Epidermal melanocyte (primary cell): Measurements from ENCODE around the gene EPC1.
A peak's percentile ranks its signal among the peaks of the same experiment; 100 is the strongest.
"Not testable (repeated sequence)": the region's sequence is repeated elsewhere in the genome, so short reads cannot be mapped to it uniquely, and the experiment has no call there.

Experiments
- DNase-seq: peaks from one replicate; pipeline ENCODE4 v3.0.0; 2011; ENCODE audit warnings: low spot score; ENCODE audit not compliant: insufficient read length

Gene EPC1

GRCh38 chr10:32346551-32347362 lies at the start of gene EPC1:
EPC1 (minus strand) TSS chr10:32347158; CDS start chr10:32346915, 243 bp downstream.
- DNase-seq, result peak; percentile 94

- no peak for DNase-seq
Measured at GRCh38 chr10:32393911-32394310, 47.0 kb upstream of the EPC1 start.

GRCh38 chr10:32392284-32392683 lies 45.3 kb upstream of the EPC1 start:
- not testable (repeated sequence) for DNase-seq

GRCh38 chr10:32390193-32390592 lies 43.2 kb upstream of the EPC1 start:
- DNase-seq, result no peak

- DNase-seq, result no peak
Measured at GRCh38 chr10:32388258-32389027, 41.5 kb upstream of the EPC1 start.

GRCh38 chr10:32386623-32387260 lies 39.8 kb upstream of the EPC1 start:
- DNase-seq, result no peak

GRCh38 chr10:32384171-32384570 lies 37.2 kb upstream of the EPC1 start:
- DNase-seq, result no peak

GRCh38 chr10:32381165-32381564 lies 34.2 kb upstream of the EPC1 start:
- no peak for DNase-seq

- DNase-seq, result no peak
Measured at GRCh38 chr10:32379950-32380551, 33.1 kb upstream of the EPC1 start.

GRCh38 chr10:32379318-32379949 lies 32.5 kb upstream of the EPC1 start:
- no peak for DNase-seq

GRCh38 chr10:32378363-32379317 lies 31.7 kb upstream of the EPC1 start:
- DNase-seq, result peak; percentile 79

GRCh38 chr10:32377458-32378259 lies 30.7 kb upstream of the EPC1 start:
- DNase-seq, result peak; percentile 31

- no peak for DNase-seq
Measured at GRCh38 chr10:32376771-32377170, 29.8 kb upstream of the EPC1 start.

- no peak for DNase-seq
Measured at GRCh38 chr10:32376097-32376496, 29.1 kb upstream of the EPC1 start.

GRCh38 chr10:32375631-32376030 lies 28.7 kb upstream of the EPC1 start:
- DNase-seq, result no peak

GRCh38 chr10:32374605-32375004 lies 27.6 kb upstream of the EPC1 start:
- no peak for DNase-seq

- DNase-seq, result no peak
Measured at GRCh38 chr10:32373496-32373895, 26.5 kb upstream of the EPC1 start.

- no peak for DNase-seq
Measured at GRCh38 chr10:32373031-32373430, 26.1 kb upstream of the EPC1 start.
